Tibial nerve (tissue), 4 donors: ENCODE measurements around the gene ZNF148.

ENCODE experiments used
- CTCF ChIP-seq, 5 experiments: fragments of 200-600 bp in 3 of 5; fragments of 450-650 bp in 2 of 5; sonication (generic) in 3 of 5; IDR thresholded peaks; one replicate each; pipeline ENCODE4 v1.5.1; 2016 to 2019; ENCODE audit warnings: antibody characterized with exemption in 5 of 5, mild to moderate bottlenecking in 3 of 5, moderate library complexity in 2 of 5
- EP300 ChIP-seq, 2 donors: sonication (generic); formaldehyde crosslinking; IDR thresholded peaks; one replicate each; pipeline ENCODE4 v1.6.1; 2017; ENCODE audit warnings: antibody characterized with exemption in 2 of 2, mild to moderate bottlenecking in 1 of 2
- POLR2A ChIP-seq, 2 donors: fragments of 450-650 bp; IDR thresholded peaks; one replicate each; pipeline ENCODE4 v1.6.1; 2017; ENCODE audit warnings: antibody characterized with exemption in 2 of 2, mild to moderate bottlenecking in 2 of 2, moderate library complexity in 2 of 2

- no peak for TF ChIP-seq CTCF (IDR thresholded peaks at IDR 0.05)
- TF ChIP-seq POLR2A (IDR thresholded peaks at IDR 0.05), result no peak
- no peak for TF ChIP-seq EP300 (IDR thresholded peaks at IDR 0.05)
Measured at GRCh38 chr3:125382298-125382697, 7.2 kb upstream of the ZNF148 start.
